HepG2 (cell line): ENCODE data around the gene LZTS2. TPM values are rescaled to one million over a fixed set of nuclear protein-coding genes. Genes with fewer than 3 reads are reported as not detected.
A peak's percentile ranks its signal among the peaks of the same experiment; 100 is the strongest.

Experiments
- ATF7-NPFF ChIP-seq: sonication (generic); formaldehyde crosslinking; IDR thresholded peaks from 2 replicates; pipeline ENCODE4 v1.8.1; 2023; ENCODE audit warnings: mild to moderate bottlenecking, low read depth, missing genetic modification reagents, moderate library complexity
- BCL6 ChIP-seq: IDR thresholded peaks from 2 replicates; pipeline ENCODE4 v1.6.1; 2016; ENCODE audit warnings: missing genetic modification reagents, missing compliant biosample characterization
- DPF2 ChIP-seq: sonication (generic); formaldehyde crosslinking; IDR thresholded peaks from 2 replicates; pipeline ENCODE4 v1.4.0; 2020; ENCODE audit warnings: mild to moderate bottlenecking, low read depth, missing genetic modification reagents, borderline replicate concordance
- GABPB1 ChIP-seq: IDR thresholded peaks from 2 replicates; pipeline ENCODE4 v1.6.1; 2016; ENCODE audit warnings: mild to moderate bottlenecking, missing genetic modification reagents, moderate library complexity, missing compliant biosample characterization
- JUN ChIP-seq: sonication (generic); formaldehyde crosslinking; IDR thresholded peaks from 2 replicates; pipeline ENCODE4 v1.4.0; 2020; ENCODE audit warnings: mild to moderate bottlenecking, missing genetic modification reagents
- KDM5B ChIP-seq: sonication (generic); formaldehyde crosslinking; IDR thresholded peaks from 2 replicates; pipeline ENCODE4 v1.4.0; 2020; ENCODE audit warnings: missing genetic modification reagents, mild to moderate bottlenecking, borderline replicate concordance
- MED8 ChIP-seq: sonication (generic); formaldehyde crosslinking; IDR thresholded peaks from 2 replicates; pipeline ENCODE4 v1.8.1; 2023; ENCODE audit warnings: mild to moderate bottlenecking, missing genetic modification reagents; ENCODE audit not compliant: insufficient replicate concordance
- MLXIP ChIP-seq: sonication (generic); formaldehyde crosslinking; IDR thresholded peaks from 2 replicates; pipeline ENCODE4 v1.9.0; 2021; ENCODE audit warnings: missing genetic modification reagents, borderline replicate concordance
- PHF8 ChIP-seq: sonication (generic); formaldehyde crosslinking; IDR thresholded peaks from 2 replicates; pipeline ENCODE4 v1.5.0; 2020; ENCODE audit warnings: missing genetic modification reagents
- POGZ ChIP-seq: sonication (generic); formaldehyde crosslinking; IDR thresholded peaks from 2 replicates; pipeline ENCODE4 v1.4.0; 2020; ENCODE audit warnings: mild to moderate bottlenecking, missing genetic modification reagents
- RAD21 ChIP-seq: fragments of 450-650 bp; formaldehyde crosslinking; IDR thresholded peaks from 2 replicates; pipeline ENCODE4 v1.5.0; 2020; ENCODE audit warnings: mild to moderate bottlenecking
- SAP130 ChIP-seq: IDR thresholded peaks from 2 replicates; pipeline ENCODE4 v1.6.1; 2016; ENCODE audit warnings: low read depth
- SOX5 ChIP-seq: IDR thresholded peaks from 2 replicates; pipeline ENCODE4 v1.6.1; 2016; ENCODE audit warnings: borderline replicate concordance
- SP4 ChIP-seq: sonication (generic); formaldehyde crosslinking; IDR thresholded peaks from 2 replicates; pipeline ENCODE4 v1.8.1; 2023; ENCODE audit warnings: mild to moderate bottlenecking, missing genetic modification reagents
- U2AF2 ChIP-seq: fragments of 200-400 bp; formaldehyde crosslinking; IDR thresholded peaks from 2 replicates; pipeline ENCODE4 v1.6.1; 2017; ENCODE audit warnings: low read depth, mild to moderate bottlenecking, low read length
- ZBTB7B ChIP-seq: sonication (generic); formaldehyde crosslinking; IDR thresholded peaks from 2 replicates; pipeline ENCODE4 v1.4.0; 2020; ENCODE audit warnings: missing genetic modification reagents
- ZNF20 ChIP-seq: sonication (generic); formaldehyde crosslinking; IDR thresholded peaks from 2 replicates; pipeline ENCODE4 v1.4.0; 2020; ENCODE audit warnings: mild to moderate bottlenecking, moderate library complexity, missing genetic modification reagents
- ZNF230 ChIP-seq: sonication (generic); formaldehyde crosslinking; IDR thresholded peaks from 2 replicates; pipeline ENCODE4 v1.4.0; 2020; ENCODE audit warnings: mild to moderate bottlenecking, missing genetic modification reagents
- ZNF564 ChIP-seq: sonication (generic); formaldehyde crosslinking; IDR thresholded peaks from 2 replicates; pipeline ENCODE4 v1.8.1; 2023; ENCODE audit warnings: mild to moderate bottlenecking, missing genetic modification reagents
- ZNF605 ChIP-seq: sonication (generic); formaldehyde crosslinking; IDR thresholded peaks from 2 replicates; pipeline ENCODE4 v1.8.0; 2022; ENCODE audit warnings: mild to moderate bottlenecking, missing genetic modification reagents
- ZNF607 ChIP-seq: sonication (generic); formaldehyde crosslinking; IDR thresholded peaks from 2 replicates; pipeline ENCODE4 v1.5.1; 2020; ENCODE audit warnings: missing genetic modification reagents, mild to moderate bottlenecking, borderline replicate concordance
- ZNF616 ChIP-seq: sonication (generic); formaldehyde crosslinking; IDR thresholded peaks from 2 replicates; pipeline ENCODE4 v1.5.0; 2020; ENCODE audit warnings: low read depth, mild to moderate bottlenecking, missing genetic modification reagents
- ZNF644 ChIP-seq: IDR thresholded peaks from 2 replicates; pipeline ENCODE4 v1.6.1; 2016; ENCODE audit warnings: low read depth
- ZNF788 ChIP-seq: sonication (generic); formaldehyde crosslinking; IDR thresholded peaks from 2 replicates; pipeline ENCODE4 v1.5.0; 2020; ENCODE audit warnings: mild to moderate bottlenecking, missing genetic modification reagents, borderline replicate concordance
- ZNF883 ChIP-seq: sonication (generic); formaldehyde crosslinking; IDR thresholded peaks from 2 replicates; pipeline ENCODE4 v1.5.1; 2020; ENCODE audit warnings: mild to moderate bottlenecking, missing genetic modification reagents; ENCODE audit errors: not compliant biosample characterization
- polyA plus RNA-seq, 8 experiments: library from polyadenylated mRNA; depleted of rRNA in 3 of 8; stranded (reverse) in 7 of 8; unstranded in 1 of 8; fragments of >200 nt; fragmentation: Illumina TruSeq in 4 of 8; extraction: Trizol in 4 of 8; gene quantifications; 2 replicates each; pipeline versions ENCODE4 v1.2.1 to v1.2.3, GENCODE V29; 2011 to 2016; ENCODE audit warnings: low read depth in 4 of 8, missing spikeins in 1 of 8, mixed read lengths in 1 of 8; ENCODE audit not compliant: insufficient read depth in 1 of 8
- total RNA-seq, 5 experiments: library from RNA; depleted of rRNA; stranded (reverse); fragments of >200 nt; fragmentation: Illumina TruSeq; extraction: Trizol; gene quantifications; 2 replicates each; pipeline ENCODE4 v1.2.3, GENCODE V29; 2016; ENCODE audit warnings: low read depth in 1 of 5
- TF ChIP-seq, protein P1 (sequence below): sonication (generic); formaldehyde crosslinking; IDR thresholded peaks from 2 replicates; pipeline ENCODE4 v1.4.0; 2020; ENCODE audit warnings: mild to moderate bottlenecking, missing genetic modification reagents
- TF ChIP-seq, protein P2 (sequence below): sonication (generic); IDR thresholded peaks from 2 replicates; pipeline ENCODE4 v1.6.1; 2016; ENCODE audit warnings: low read depth, borderline replicate concordance

The LZTS2 gene
- total and polyA plus RNA-seq, 2 of the 13 experiments (the other 11 are each of a cell fraction or from before 2014, with no cell fraction given): 43.6 to 65.6 TPM

- TF ChIP-seq ZNF883 (CRISPR knock-in tag): no peak
- TF ChIP-seq SAP130 (CRISPR knock-in tag): peak; percentile 56
- TF ChIP-seq GABPB1 (CRISPR knock-in tag): peak; percentile 53
- no peak for TF ChIP-seq ZNF20 (CRISPR knock-in tag)
- 0 out of 2 replicates have a peak, but pooled peaks have one; percentile 2 for TF ChIP-seq BCL6 (CRISPR knock-in tag)
- TF ChIP-seq, protein P1, sequence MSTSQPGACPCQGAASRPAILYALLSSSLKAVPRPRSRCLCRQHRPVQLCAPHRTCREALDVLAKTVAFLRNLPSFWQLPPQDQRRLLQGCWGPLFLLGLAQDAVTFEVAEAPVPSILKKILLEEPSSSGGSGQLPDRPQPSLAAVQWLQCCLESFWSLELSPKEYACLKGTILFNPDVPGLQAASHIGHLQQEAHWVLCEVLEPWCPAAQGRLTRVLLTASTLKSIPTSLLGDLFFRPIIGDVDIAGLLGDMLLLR (CRISPR knock-in tag): peak; percentile 32; the same call in 1 of the 2 replicates
- 0 out of 2 replicates have a peak, but pooled peaks have one; percentile 10 for TF ChIP-seq MLXIP
- TF ChIP-seq ZNF616: 0 out of 2 replicates have a peak, but pooled peaks have one; percentile 8
- peak; percentile 44; the same call in 1 of the 2 replicates for TF ChIP-seq ZNF788 (CRISPR knock-in tag)
- TF ChIP-seq ZNF605 (CRISPR knock-in tag): peak; percentile 56; the same call in 1 of the 2 replicates
- TF ChIP-seq ZNF564 (CRISPR knock-in tag): peak; percentile 84
- TF ChIP-seq MED8 (CRISPR knock-in tag): peak; percentile 78
- peak; percentile 40; the same call in 1 of the 2 replicates for TF ChIP-seq SOX5 (CRISPR knock-in tag)
- peak; percentile 60 for TF ChIP-seq KDM5B (CRISPR knock-in tag)
- TF ChIP-seq ATF7-NPFF: no peak
- TF ChIP-seq PHF8 (CRISPR knock-in tag): peak; percentile 77
- TF ChIP-seq SP4 (CRISPR knock-in tag): 0 out of 2 replicates have a peak, but pooled peaks have one; percentile 54
- no peak; the same call in 1 of the 2 replicates for TF ChIP-seq DPF2 (CRISPR knock-in tag)
- peak; percentile 70 for TF ChIP-seq RAD21 (CRISPR knock-in tag)
- TF ChIP-seq POGZ: no peak
- TF ChIP-seq ZBTB7B: peak; percentile 93
- no peak for TF ChIP-seq JUN
- TF ChIP-seq, protein P2, sequence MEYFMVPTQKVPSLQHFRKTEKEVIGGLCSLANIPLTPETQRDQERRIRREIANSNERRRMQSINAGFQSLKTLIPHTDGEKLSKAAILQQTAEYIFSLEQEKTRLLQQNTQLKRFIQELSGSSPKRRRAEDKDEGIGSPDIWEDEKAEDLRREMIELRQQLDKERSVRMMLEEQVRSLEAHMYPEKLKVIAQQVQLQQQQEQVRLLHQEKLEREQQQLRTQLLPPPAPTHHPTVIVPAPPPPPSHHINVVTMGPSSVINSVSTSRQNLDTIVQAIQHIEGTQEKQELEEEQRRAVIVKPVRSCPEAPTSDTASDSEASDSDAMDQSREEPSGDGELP: peak; percentile 71; the same call in 1 of the 2 replicates
- no peak for TF ChIP-seq U2AF2
- peak; percentile 47 for TF ChIP-seq ZNF230
- TF ChIP-seq ZNF644 (CRISPR knock-in tag): no peak
- peak; percentile 56 for TF ChIP-seq ZNF607 (CRISPR knock-in tag)
Measured at GRCh38 chr10:100969187-100970075, 30.2 kb upstream of the LZTS2 start, which contains the start of gene SEMA4G (continued).
